Uterus (tissue), 2 donors: ENCODE measurements around the gene PVRIG.

Experiments used
- CTCF ChIP-seq, 4 experiments: fragments of 200-600 bp in 2 of 4; fragments of 450-650 bp in 2 of 4; sonication (generic) in 2 of 4; IDR thresholded peaks; one replicate each; pipeline ENCODE4 v1.5.1; 2016 to 2019; ENCODE audit warnings: antibody characterized with exemption in 4 of 4, mild to moderate bottlenecking in 2 of 4, moderate library complexity in 1 of 4
- POLR2A ChIP-seq, 2 donors: fragments of 450-650 bp; IDR thresholded peaks; one replicate each; pipeline ENCODE4 v1.6.1; 2016; ENCODE audit warnings: antibody characterized with exemption in 2 of 2, mild to moderate bottlenecking in 1 of 2, moderate library complexity in 1 of 2

- TF ChIP-seq CTCF (IDR thresholded peaks at IDR 0.05): no peak
- TF ChIP-seq POLR2A (IDR thresholded peaks at IDR 0.05): no peak
Observed at GRCh38 chr7:100204454-100204853, 15.3 kb upstream of the PVRIG start.
